ENCODE data around the gene CLASRP. TPM values are rescaled to one million over a fixed set of nuclear protein-coding genes. Genes with fewer than 3 reads are reported as not detected.

Gene CLASRP
- polyA plus RNA-seq, 2 of the 4 experiments (the other 2 are of a cell fraction), result 39.0 to 86.4 TPM

DNA sequence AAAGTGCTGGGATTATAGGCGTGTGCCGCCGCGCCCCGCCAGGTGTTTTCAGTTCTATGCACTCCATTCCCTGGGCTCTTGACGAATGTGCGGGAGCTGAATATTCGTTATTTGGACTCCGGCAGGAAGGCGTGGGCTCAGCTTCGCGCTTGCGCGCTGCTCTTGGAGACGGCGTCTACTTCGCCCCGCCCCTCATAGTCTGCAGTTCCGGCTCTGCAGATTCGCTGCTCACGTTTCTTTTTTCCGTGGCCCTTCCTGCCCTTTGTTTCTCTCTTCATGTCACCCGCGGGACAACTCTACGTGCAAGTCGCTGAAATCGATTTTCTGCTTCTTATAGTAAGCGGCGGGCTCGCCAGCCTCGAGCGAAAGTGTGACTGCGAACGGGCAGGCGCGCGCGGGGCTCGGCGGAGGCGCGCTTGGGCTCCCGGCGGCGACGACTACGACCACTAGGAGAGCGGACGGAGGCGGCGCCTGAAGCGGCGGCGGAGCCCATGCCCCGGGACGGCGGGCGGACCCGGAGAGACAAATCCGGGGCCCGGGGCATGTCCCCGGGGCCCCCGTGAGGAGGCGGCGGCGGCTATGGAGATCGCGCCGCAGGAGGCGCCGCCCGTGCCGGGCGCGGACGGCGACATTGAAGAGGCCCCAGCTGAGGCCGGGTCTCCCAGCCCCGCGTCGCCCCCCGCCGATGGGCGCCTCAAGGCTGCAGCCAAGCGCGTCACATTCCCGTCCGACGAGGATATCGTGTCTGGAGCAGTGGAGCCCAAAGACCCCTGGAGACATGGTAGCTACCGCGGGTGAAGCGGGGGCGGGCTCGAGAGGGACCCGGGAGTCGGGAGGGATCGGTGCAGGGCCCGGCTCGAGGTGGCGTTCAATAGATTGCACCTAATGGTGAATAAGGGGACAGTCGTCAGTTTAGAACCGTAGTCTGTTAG, 54.2 kb downstream of the CLASRP start, which contains the start of gene PPP1R37:
TSS of gene PPP1R37 (plus strand) at position 433 of the 932 bp plus-strand sequence. CDS start at position 580, 147 bp downstream.
- H3K4me1 ChIP-seq, result peaks cover 46% of the 10 kb centered on the region
- ATAC-seq (peak; percentile 78 to 84), FAIRE-seq (peak; percentile 100), DNase-seq (ENCODE audit: low read depth in 1 of 2, low spot score in 1 of 2) (peak; percentile 99 to 100)
- 2% methylated on average over 62 of the region's 103 CpGs for WGBS (ENCODE audit: missing lambda C conversion rate)
- ChIA-PET CTCF (interaction anchor here (0.8 to 2.9 kb wide), 16 partner anchors 9 to 189 kb away, joined by 3 to 20 read pairs (median 5); partner anchors contain the start of genes GEMIN7 and TRAPPC6A), POLR2A (interaction anchor here (0.6 to 2.9 kb wide), 13 partner anchors 13 to 203 kb away, joined by 3 to 23 read pairs (median 6); partner anchors contain the start of genes BLOC1S3, CLASRP, CLPTM1 and GEMIN7)
- no peaks in the 10 kb centered on the region for H3K9me3 ChIP-seq
- peak within 1 kb of the TSS; percentile 96 for H3K4me2 ChIP-seq
- H3K4me3 ChIP-seq, result peak within 1 kb of the TSS; percentile 86
- peak within 1 kb of the TSS; percentile 92 to 94 for H3K27ac ChIP-seq
- no peak for TF ChIP-seq CHD2 (IDR thresholded peaks at IDR 0.05; ENCODE audit: low read length, partially characterized antibody)
- peak; percentile 62 for TF ChIP-seq KDM5A (IDR thresholded peaks at IDR 0.05)
- no peak for TF ChIP-seq ZFP36 (IDR thresholded peaks at IDR 0.05; ENCODE audit: borderline replicate concordance, partially characterized antibody)
- no peak for TF ChIP-seq RNF2 (IDR thresholded peaks at IDR 0.05; ENCODE audit: borderline replicate concordance, low read depth)
- no peak for TF ChIP-seq ZC3H11A (IDR thresholded peaks at IDR 0.05)
- no peak for TF ChIP-seq KDM1A (IDR thresholded peaks at IDR 0.05; ENCODE audit: low read depth)
- no peak for TF ChIP-seq FOXS1 (CRISPR knock-in tag; IDR thresholded peaks at IDR 0.05)
- TF ChIP-seq GATA3 (IDR thresholded peaks at IDR 0.05; ENCODE audit: borderline replicate concordance), result no peak; the same call in none of the 2 replicates
- TF ChIP-seq MAFK (IDR thresholded peaks at IDR 0.05; ENCODE audit: partially characterized antibody), result no peak
- TF ChIP-seq REST (IDR thresholded peaks at IDR 0.05), result no peak
- TF ChIP-seq HEYL (CRISPR knock-in tag; IDR thresholded peaks at IDR 0.05), result no peak
- no peak for TF ChIP-seq EHMT2 (IDR thresholded peaks at IDR 0.05; ENCODE audit: low read depth)
- no peak for TF ChIP-seq FOSB (CRISPR knock-in tag; IDR thresholded peaks at IDR 0.05)
- no peak for TF ChIP-seq POLR2AphosphoS2 (conservative IDR thresholded peaks at IDR 0.05; ENCODE audit: low read length)
- 0 out of 5 replicates have a peak, but pooled peaks of 1 of the 2 experiments have one; percentile 10 for TF ChIP-seq RAD21 (conservative IDR thresholded peaks at IDR 0.05 in 1 of 2, IDR thresholded peaks at IDR 0.05 in 1 of 2)
- no peak for TF ChIP-seq ATOH8 (CRISPR knock-in tag; IDR thresholded peaks at IDR 0.05; ENCODE audit: low read depth)
- TF ChIP-seq, protein P1, sequence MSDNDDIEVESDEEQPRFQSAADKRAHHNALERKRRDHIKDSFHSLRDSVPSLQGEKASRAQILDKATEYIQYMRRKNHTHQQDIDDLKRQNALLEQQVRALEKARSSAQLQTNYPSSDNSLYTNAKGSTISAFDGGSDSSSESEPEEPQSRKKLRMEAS (IDR thresholded peaks at IDR 0.05), result peak; percentile 93
- TF ChIP-seq FOSL2 (IDR thresholded peaks at IDR 0.05), result no peak
- TF ChIP-seq FOSL2 (CRISPR knock-in tag; IDR thresholded peaks at IDR 0.05), result 0 out of 2 replicates have a peak, but pooled peaks have one; percentile 15
- TF ChIP-seq E2F6 (IDR thresholded peaks at IDR 0.05; ENCODE audit: borderline replicate concordance, low read depth), result peak; percentile 89
- TF ChIP-seq CBX2 (IDR thresholded peaks at IDR 0.05; ENCODE audit: borderline replicate concordance, low read depth), result no peak
- TF ChIP-seq NFE2L2 (conservative IDR thresholded peaks at IDR 0.05; ENCODE audit: low read length), result no peak
- TF ChIP-seq PHF8 (IDR thresholded peaks at IDR 0.05; ENCODE audit: borderline replicate concordance, low read depth), result peak; percentile 77
- TF ChIP-seq, protein P2, sequence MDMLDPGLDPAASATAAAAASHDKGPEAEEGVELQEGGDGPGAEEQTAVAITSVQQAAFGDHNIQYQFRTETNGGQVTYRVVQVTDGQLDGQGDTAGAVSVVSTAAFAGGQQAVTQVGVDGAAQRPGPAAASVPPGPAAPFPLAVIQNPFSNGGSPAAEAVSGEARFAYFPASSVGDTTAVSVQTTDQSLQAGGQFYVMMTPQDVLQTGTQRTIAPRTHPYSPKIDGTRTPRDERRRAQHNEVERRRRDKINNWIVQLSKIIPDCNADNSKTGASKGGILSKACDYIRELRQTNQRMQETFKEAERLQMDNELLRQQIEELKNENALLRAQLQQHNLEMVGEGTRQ (IDR thresholded peaks at IDR 0.05), result no peak
- TF ChIP-seq EP300 (IDR thresholded peaks at IDR 0.05), result no peak
- TF ChIP-seq, protein P3, sequence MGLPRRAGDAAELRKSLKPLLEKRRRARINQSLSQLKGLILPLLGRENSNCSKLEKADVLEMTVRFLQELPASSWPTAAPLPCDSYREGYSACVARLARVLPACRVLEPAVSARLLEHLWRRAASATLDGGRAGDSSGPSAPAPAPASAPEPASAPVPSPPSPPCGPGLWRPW (IDR thresholded peaks at IDR 0.05), result no peak
- TF ChIP-seq MYC (IDR thresholded peaks at IDR 0.05; ENCODE audit: borderline replicate concordance, low read length), result peak; percentile 72; the same call in 1 of the 2 replicates
- TF ChIP-seq HOXB13 (CRISPR knock-in tag; IDR thresholded peaks at IDR 0.05; ENCODE audit: low read depth), result no peak
- TF ChIP-seq CEBPB (IDR thresholded peaks at IDR 0.05), result no peak
- TF ChIP-seq, protein P4, sequence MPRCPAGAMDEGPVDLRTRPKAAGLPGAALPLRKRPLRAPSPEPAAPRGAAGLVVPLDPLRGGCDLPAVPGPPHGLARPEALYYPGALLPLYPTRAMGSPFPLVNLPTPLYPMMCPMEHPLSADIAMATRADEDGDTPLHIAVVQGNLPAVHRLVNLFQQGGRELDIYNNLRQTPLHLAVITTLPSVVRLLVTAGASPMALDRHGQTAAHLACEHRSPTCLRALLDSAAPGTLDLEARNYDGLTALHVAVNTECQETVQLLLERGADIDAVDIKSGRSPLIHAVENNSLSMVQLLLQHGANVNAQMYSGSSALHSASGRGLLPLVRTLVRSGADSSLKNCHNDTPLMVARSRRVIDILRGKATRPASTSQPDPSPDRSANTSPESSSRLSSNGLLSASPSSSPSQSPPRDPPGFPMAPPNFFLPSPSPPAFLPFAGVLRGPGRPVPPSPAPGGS (IDR thresholded peaks at IDR 0.05), result no peak
- no peak; the same call in 1 of the 2 replicates for TF ChIP-seq TFCP2L1 (CRISPR knock-in tag; IDR thresholded peaks at IDR 0.05)
- no peak for TF ChIP-seq NPAS2 (CRISPR knock-in tag; IDR thresholded peaks at IDR 0.05; ENCODE audit: borderline replicate concordance)

Data from A549 (cell line).